Neural crest cell (in vitro differentiated cells): ENCODE measurements around the gene LSM10. TPM values are rescaled to one million over a fixed set of nuclear protein-coding genes. Genes with fewer than 3 reads are reported as not detected.
A peak's percentile ranks its signal among the peaks of the same experiment; 100 is the strongest.

Experiments used
- DNase-seq: peaks from one replicate; pipeline ENCODE4 v3.0.0; 2021; ENCODE audit warnings: low read depth, mixed read lengths, low spot score
- H3K27ac Mint-ChIP-seq: one replicate; pipeline ENCODE4 v1.8.0; 2021; ENCODE audit warnings: mild to moderate bottlenecking, mixed read lengths; ENCODE audit not compliant: unreplicated experiment
- H3K27me3 Mint-ChIP-seq: 2 replicates; pipeline ENCODE4 v1.8.0; 2021; ENCODE audit warnings: low read depth, mild to moderate bottlenecking, mixed read lengths
- H3K36me3 Mint-ChIP-seq: 2 replicates; pipeline ENCODE4 v1.8.0; 2021; ENCODE audit warnings: low read depth, mild to moderate bottlenecking, mixed read lengths
- H3K4me1 Mint-ChIP-seq: 2 replicates; pipeline ENCODE4 v1.8.0; 2021; ENCODE audit warnings: mixed read lengths
- H3K4me3 Mint-ChIP-seq: one replicate; pipeline ENCODE4 v1.8.0; 2021; ENCODE audit warnings: mild to moderate bottlenecking, mixed read lengths
- H3K9me3 Mint-ChIP-seq: 2 replicates; pipeline ENCODE4 v1.8.0; 2021; ENCODE audit warnings: mixed read lengths
- CTCF ChIP-seq: fragments of 200-600 bp; sonication (generic); conservative IDR thresholded peaks from 2 replicates; pipeline ENCODE4 v1.5.0; 2021; ENCODE audit warnings: antibody characterized with exemption, mild to moderate bottlenecking
- total RNA-seq: library from RNA; stranded (reverse); gene quantifications from 2 replicates; pipeline ENCODE4 v1.2.1, GENCODE V29; 2021

The LSM10 gene
- total RNA-seq, 1 donor from 2014 or later, result 48.4 TPM

DNA sequence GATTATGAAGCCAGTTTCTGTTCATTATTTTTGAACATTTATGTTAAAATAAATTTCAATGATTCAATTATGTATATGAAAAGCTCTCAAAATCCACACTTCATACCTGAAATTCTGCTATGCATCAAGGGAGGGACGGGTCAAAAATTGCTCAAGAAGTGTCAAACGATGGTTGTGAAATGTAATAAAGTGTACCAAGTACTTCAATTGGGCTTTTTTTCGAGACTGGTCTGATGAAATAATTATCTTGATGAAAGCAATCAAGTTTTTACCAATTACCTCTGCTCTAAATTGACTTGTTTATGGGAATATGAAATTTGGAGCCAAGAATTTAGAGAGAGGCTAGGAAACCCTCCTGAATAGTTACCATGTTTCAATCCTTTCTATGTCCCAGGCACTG lies 44.6 kb upstream of the LSM10 start:
- Mint-ChIP-seq H3K9me3 (no peaks in the 10 kb centered on the region), H3K27ac (no peak overlapping the region), H3K36me3 (no peaks in the 10 kb centered on the region), H3K4me3 (no peak overlapping the region), H3K4me1 (peaks cover 32% of the 10 kb centered on the region), H3K27me3 (no peaks in the 10 kb centered on the region)
- TF ChIP-seq CTCF, result no peak
- no peak for DNase-seq

- Mint-ChIP-seq H3K4me3 (no peak overlapping the region), H3K4me1 (peaks cover 22% of the 10 kb centered on the region), H3K27ac (peak overlapping the region; percentile 37), H3K36me3 (no peaks in the 10 kb centered on the region), H3K9me3 (no peaks in the 10 kb centered on the region), H3K27me3 (no peaks in the 10 kb centered on the region)
- no peak for TF ChIP-seq CTCF
- DNase-seq, result no peak
Observed at GRCh38 chr1:36440646-36441045, 42.9 kb upstream of the LSM10 start.

DNA sequence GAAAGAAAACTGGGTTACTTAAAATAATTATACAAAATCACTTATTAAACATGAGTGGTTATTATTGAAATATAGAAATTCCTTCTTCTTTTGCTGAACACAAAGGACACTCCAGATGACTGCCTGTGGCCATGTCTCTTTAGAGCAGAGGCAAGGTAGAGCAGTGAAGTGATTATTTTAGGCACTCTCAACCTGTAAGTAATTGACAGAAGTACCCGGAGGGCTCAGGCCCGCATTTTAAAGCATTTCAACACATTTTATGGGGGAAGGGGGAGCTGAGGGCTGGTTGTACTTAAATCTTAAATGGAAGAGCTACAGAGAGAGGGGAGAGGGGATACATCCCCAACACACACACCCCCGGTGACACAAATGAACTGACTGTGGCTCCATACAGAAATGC lies 42.3 kb upstream of the LSM10 start:
- H3K4me3 Mint-ChIP-seq, result no peak overlapping the region

DNA sequence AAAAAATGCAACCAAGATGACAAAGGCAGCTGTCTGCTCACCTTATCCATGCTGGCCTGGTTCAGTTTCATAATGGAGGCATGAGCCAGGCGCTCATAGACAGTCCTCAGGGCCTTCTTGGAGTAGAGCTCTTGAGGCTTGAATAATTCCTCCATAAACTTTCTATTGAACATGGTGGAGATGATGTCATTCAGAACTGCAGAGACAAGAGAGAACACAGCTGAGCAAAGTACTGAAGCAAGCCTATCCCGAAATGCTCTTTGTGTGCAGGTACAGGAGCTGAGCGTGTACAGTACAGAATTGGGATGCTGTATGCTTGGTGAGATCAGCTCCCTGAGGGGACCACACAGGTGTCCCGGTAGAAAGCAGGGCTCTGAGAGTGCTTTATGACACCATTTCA lies 41.0 kb upstream of the LSM10 start:
- no peak for TF ChIP-seq CTCF
- H3K4me1 Mint-ChIP-seq, result peaks cover 12% of the 10 kb centered on the region
- H3K4me3 Mint-ChIP-seq, result no peak overlapping the region
- no peaks in the 10 kb centered on the region for H3K9me3 Mint-ChIP-seq
- no peaks in the 10 kb centered on the region for H3K36me3 Mint-ChIP-seq
- DNase-seq, result no peak
- no peaks in the 10 kb centered on the region for H3K27me3 Mint-ChIP-seq
- H3K27ac Mint-ChIP-seq, result no peak overlapping the region

More for the DNA sequence above, 42.3 kb upstream of the LSM10 start:
- peaks cover 22% of the 10 kb centered on the region for H3K4me1 Mint-ChIP-seq
- no peak for DNase-seq
- no peaks in the 10 kb centered on the region for H3K9me3 Mint-ChIP-seq
- H3K36me3 Mint-ChIP-seq, result no peaks in the 10 kb centered on the region
- H3K27ac Mint-ChIP-seq, result no peak overlapping the region
- TF ChIP-seq CTCF, result no peak
- H3K27me3 Mint-ChIP-seq, result no peaks in the 10 kb centered on the region

- no peak overlapping the region for H3K4me3 Mint-ChIP-seq
- no peak overlapping the region for H3K27ac Mint-ChIP-seq
- no peaks in the 10 kb centered on the region for H3K36me3 Mint-ChIP-seq
- no peak for DNase-seq
- H3K9me3 Mint-ChIP-seq, result no peaks in the 10 kb centered on the region
- no peaks in the 10 kb centered on the region for H3K27me3 Mint-ChIP-seq
- no peak for TF ChIP-seq CTCF
- H3K4me1 Mint-ChIP-seq, result peaks cover 12% of the 10 kb centered on the region
Observed at GRCh38 chr1:36436821-36437220, 39.1 kb upstream of the LSM10 start.

GRCh38 chr1:36433102-36433501 lies 35.4 kb upstream of the LSM10 start:
- DNase-seq, result no peak
- no peaks in the 10 kb centered on the region for H3K9me3 Mint-ChIP-seq
- H3K27me3 Mint-ChIP-seq, result no peaks in the 10 kb centered on the region
- TF ChIP-seq CTCF, result no peak
- H3K27ac Mint-ChIP-seq, result peak overlapping the region; percentile 24
- H3K36me3 Mint-ChIP-seq, result peaks cover 6% of the 10 kb centered on the region
- no peaks in the 10 kb centered on the region for H3K4me1 Mint-ChIP-seq
- no peak overlapping the region for H3K4me3 Mint-ChIP-seq
